ENCODE results near the gene HMGCLL1.

DNA sequence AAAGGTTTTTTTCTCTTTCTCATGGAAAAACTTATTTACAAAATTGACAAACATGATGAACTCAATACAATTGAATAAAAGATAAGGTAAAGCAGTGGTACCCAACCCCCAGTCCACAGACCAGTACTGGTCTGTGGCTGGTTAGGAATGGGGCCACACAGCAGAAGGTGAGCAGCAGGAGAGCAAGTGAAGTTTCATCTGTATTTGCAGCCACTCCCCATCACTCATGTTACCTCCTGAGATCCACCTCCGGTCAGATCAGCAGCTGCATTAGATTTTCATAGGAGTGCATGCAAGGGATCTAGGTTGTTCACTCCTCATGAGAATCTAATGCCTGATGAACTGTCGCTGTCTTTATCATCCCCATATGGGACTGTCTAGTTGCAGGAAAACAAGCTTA lies 47.5 kb downstream of the HMGCLL1 start:
- TF ChIP-seq, protein P1, sequence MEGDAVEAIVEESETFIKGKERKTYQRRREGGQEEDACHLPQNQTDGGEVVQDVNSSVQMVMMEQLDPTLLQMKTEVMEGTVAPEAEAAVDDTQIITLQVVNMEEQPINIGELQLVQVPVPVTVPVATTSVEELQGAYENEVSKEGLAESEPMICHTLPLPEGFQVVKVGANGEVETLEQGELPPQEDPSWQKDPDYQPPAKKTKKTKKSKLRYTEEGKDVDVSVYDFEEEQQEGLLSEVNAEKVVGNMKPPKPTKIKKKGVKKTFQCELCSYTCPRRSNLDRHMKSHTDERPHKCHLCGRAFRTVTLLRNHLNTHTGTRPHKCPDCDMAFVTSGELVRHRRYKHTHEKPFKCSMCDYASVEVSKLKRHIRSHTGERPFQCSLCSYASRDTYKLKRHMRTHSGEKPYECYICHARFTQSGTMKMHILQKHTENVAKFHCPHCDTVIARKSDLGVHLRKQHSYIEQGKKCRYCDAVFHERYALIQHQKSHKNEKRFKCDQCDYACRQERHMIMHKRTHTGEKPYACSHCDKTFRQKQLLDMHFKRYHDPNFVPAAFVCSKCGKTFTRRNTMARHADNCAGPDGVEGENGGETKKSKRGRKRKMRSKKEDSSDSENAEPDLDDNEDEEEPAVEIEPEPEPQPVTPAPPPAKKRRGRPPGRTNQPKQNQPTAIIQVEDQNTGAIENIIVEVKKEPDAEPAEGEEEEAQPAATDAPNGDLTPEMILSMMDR (IDR thresholded peaks at IDR 0.05; ENCODE audit: low read depth, low read length, missing input control), result no peak
- no peak for TF ChIP-seq NR2F2 (IDR thresholded peaks at IDR 0.05)
- TF ChIP-seq, protein P2, sequence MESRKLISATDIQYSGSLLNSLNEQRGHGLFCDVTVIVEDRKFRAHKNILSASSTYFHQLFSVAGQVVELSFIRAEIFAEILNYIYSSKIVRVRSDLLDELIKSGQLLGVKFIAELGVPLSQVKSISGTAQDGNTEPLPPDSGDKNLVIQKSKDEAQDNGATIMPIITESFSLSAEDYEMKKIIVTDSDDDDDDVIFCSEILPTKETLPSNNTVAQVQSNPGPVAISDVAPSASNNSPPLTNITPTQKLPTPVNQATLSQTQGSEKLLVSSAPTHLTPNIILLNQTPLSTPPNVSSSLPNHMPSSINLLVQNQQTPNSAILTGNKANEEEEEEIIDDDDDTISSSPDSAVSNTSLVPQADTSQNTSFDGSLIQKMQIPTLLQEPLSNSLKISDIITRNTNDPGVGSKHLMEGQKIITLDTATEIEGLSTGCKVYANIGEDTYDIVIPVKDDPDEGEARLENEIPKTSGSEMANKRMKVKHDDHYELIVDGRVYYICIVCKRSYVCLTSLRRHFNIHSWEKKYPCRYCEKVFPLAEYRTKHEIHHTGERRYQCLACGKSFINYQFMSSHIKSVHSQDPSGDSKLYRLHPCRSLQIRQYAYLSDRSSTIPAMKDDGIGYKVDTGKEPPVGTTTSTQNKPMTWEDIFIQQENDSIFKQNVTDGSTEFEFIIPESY (IDR thresholded peaks at IDR 0.05), result no peak
- no peak for TF ChIP-seq SP1 (IDR thresholded peaks at IDR 0.05)
- no peak for TF ChIP-seq JUND (IDR thresholded peaks at IDR 0.05)
- TF ChIP-seq YY1 (IDR thresholded peaks at IDR 0.05), result no peak
- TF ChIP-seq, protein P3, sequence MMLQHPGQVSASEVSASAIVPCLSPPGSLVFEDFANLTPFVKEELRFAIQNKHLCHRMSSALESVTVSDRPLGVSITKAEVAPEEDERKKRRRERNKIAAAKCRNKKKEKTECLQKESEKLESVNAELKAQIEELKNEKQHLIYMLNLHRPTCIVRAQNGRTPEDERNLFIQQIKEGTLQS (IDR thresholded peaks at IDR 0.05), result no peak
- TF ChIP-seq, protein P4, sequence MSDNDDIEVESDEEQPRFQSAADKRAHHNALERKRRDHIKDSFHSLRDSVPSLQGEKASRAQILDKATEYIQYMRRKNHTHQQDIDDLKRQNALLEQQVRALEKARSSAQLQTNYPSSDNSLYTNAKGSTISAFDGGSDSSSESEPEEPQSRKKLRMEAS (IDR thresholded peaks at IDR 0.05), result no peak
- TF ChIP-seq EGR1 (IDR thresholded peaks at IDR 0.05; ENCODE audit: low read depth in 2 of 2), result no peak
